Measurements from ENCODE around the gene KIAA1614.

Gene KIAA1614

GRCh38 chr1:180925471-180926051 lies 12.9 kb downstream of the KIAA1614 start:
- no peak for DNase-seq (ENCODE audit: low read depth in 2 of 2)

GRCh38 chr1:180926164-180926981 lies 13.7 kb downstream of the KIAA1614 start:
- DNase-seq (ENCODE audit: low read depth in 2 of 2) = peak in 1 of 2 donors; percentile 3

- no peak for DNase-seq (ENCODE audit: low read depth in 2 of 2)
Measured at GRCh38 chr1:180927348-180927747, 14.7 kb downstream of the KIAA1614 start.

- DNase-seq (ENCODE audit: low read depth in 2 of 2) = no peak
Measured at GRCh38 chr1:180927841-180928240, 15.1 kb downstream of the KIAA1614 start.

GRCh38 chr1:180928331-180929230 lies 15.9 kb downstream of the KIAA1614 start:
- DNase-seq (ENCODE audit: low read depth in 2 of 2) = no peak

GRCh38 chr1:180929389-180929788 lies 16.7 kb downstream of the KIAA1614 start:
- DNase-seq (ENCODE audit: low read depth in 2 of 2) = no peak

- no peak for DNase-seq (ENCODE audit: low read depth in 2 of 2)
Measured at GRCh38 chr1:180930687-180931086, 18.0 kb downstream of the KIAA1614 start.

GRCh38 chr1:180931529-180931928 lies 18.8 kb downstream of the KIAA1614 start:
- DNase-seq (ENCODE audit: low read depth in 2 of 2) = no peak

- DNase-seq (ENCODE audit: low read depth in 2 of 2) = no peak
Measured at GRCh38 chr1:180932378-180932777, 19.7 kb downstream of the KIAA1614 start.

GRCh38 chr1:180933141-180933540 lies 20.4 kb downstream of the KIAA1614 start:
- no peak for DNase-seq (ENCODE audit: low read depth in 2 of 2)

- no peak for DNase-seq (ENCODE audit: low read depth in 2 of 2)
Measured at GRCh38 chr1:180934563-180934962, 21.9 kb downstream of the KIAA1614 start.

- DNase-seq (ENCODE audit: low read depth in 2 of 2) = no peak
Measured at GRCh38 chr1:180935326-180936109, 22.8 kb downstream of the KIAA1614 start.

- DNase-seq (ENCODE audit: low read depth in 2 of 2) = no peak
Measured at GRCh38 chr1:180936110-180937011, 23.7 kb downstream of the KIAA1614 start.

- no peak for DNase-seq (ENCODE audit: low read depth in 2 of 2)
Measured at GRCh38 chr1:180937012-180937372, 24.3 kb downstream of the KIAA1614 start.

GRCh38 chr1:180937624-180938225 lies 25.0 kb downstream of the KIAA1614 start:
- no peak for DNase-seq (ENCODE audit: low read depth in 2 of 2)

- DNase-seq (ENCODE audit: low read depth in 2 of 2) = no peak
Measured at GRCh38 chr1:180939073-180939710, 26.5 kb downstream of the KIAA1614 start.

GRCh38 chr1:180939711-180940103 lies 27.0 kb downstream of the KIAA1614 start:
- no peak for DNase-seq (ENCODE audit: low read depth in 2 of 2)

- DNase-seq (ENCODE audit: low read depth in 2 of 2) = no peak
Measured at GRCh38 chr1:180940445-180940844, 27.7 kb downstream of the KIAA1614 start.

GRCh38 chr1:180941518-180942275 lies 29.0 kb downstream of the KIAA1614 start:
- DNase-seq (ENCODE audit: low read depth in 2 of 2) = no peak
